HG02623 (cell line): Measurements from ENCODE around the gene LCN12.

Experiments
- ATAC-seq: cut with Tn5 transposase; IDR thresholded peaks from one replicate; pipeline ENCODE4 v1.9.1; 2021; ENCODE audit warnings: moderate library complexity; ENCODE audit not compliant: unreplicated experiment

Gene LCN12, protein sequence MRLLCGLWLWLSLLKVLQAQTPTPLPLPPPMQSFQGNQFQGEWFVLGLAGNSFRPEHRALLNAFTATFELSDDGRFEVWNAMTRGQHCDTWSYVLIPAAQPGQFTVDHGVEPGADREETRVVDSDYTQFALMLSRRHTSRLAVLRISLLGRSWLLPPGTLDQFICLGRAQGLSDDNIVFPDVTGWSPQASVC

DNA sequence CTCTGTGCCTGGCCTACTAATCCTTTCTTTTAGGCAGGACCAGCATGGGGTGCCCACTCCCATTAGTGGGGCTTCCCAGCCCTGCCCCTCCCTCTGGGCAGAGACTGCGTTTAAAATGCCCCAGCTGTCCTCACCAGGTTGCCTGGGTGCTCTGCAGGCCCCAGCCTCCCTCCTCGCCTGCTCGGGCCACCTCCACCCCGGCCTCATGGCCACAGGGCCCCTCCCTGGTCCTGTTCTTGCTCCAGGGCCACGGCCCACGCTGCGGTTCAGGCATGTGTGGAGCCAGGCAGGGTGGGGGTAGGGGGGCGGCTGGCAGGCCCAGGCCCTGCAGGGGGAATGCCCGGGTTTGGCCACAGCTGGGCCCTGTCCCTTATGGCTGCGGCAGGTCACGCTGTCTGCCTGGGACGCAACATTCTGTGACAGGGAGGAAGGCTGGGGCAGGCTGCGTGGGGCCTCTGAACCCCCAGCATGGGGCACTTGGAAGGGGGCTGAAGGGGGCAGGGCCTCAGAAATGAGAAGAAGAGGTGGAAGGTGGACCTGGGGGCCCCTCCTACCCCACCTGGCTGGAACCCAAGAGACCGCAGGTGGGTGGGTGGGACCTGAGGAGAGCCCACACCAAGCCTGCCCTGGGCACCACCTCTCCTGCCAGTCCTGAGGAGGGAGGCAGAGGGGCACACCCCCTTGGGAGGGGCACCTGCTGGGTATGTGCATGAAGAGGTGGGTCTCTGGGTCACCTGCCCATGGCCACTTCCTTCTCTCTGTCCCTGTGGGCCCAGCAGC lies at the start of gene LCN12:
TSS of gene LCN12 (plus strand) at position 733 of the 780 bp plus-strand sequence. CDS start 55 bp downstream, outside the sequence.
- ATAC-seq = no peak

DNA sequence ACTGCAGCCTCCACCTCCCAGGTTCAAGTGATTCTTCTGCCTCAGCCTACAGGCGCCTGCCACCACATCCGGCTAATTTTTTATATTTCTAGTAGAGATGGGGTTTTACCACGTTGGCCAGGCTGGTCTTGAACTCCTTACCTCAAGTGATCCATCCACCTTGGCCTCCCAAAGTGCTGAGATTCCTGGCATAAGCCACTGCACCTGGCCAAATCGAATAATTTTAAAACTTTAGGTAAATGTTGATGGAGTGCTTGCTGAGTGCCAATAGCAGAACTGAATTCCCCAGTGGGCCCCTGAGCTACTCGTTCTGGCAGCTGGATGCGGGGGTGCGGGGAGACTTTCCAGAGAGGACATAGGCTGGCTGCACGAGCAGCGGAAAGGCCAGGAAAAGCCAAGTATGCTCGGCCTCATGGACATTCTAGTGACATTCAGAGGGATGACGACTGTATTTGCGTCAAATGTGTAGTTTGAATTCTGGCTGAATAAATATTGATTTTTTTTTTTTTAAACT lies 49.0 kb upstream of the LCN12 start:
- no peak for ATAC-seq

DNA sequence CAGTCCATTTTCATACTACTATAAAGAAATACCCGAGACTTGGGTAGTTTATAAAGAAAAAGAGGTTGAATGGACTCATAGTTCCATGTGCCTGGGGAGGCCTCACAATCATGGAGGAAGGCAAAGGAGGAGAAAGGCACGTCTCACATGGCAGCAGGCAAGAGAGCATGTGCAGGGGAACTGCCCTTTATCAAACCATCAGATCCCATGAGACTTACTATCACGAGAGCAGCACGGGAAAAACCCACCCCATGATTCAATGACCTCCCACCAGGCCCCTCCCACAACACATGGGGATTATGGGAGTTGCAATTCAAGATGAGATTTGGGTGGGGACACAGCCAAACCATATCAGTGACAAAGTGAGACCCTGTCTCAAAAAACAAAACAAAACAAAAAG lies 45.8 kb upstream of the LCN12 start:
- no peak for ATAC-seq

DNA sequence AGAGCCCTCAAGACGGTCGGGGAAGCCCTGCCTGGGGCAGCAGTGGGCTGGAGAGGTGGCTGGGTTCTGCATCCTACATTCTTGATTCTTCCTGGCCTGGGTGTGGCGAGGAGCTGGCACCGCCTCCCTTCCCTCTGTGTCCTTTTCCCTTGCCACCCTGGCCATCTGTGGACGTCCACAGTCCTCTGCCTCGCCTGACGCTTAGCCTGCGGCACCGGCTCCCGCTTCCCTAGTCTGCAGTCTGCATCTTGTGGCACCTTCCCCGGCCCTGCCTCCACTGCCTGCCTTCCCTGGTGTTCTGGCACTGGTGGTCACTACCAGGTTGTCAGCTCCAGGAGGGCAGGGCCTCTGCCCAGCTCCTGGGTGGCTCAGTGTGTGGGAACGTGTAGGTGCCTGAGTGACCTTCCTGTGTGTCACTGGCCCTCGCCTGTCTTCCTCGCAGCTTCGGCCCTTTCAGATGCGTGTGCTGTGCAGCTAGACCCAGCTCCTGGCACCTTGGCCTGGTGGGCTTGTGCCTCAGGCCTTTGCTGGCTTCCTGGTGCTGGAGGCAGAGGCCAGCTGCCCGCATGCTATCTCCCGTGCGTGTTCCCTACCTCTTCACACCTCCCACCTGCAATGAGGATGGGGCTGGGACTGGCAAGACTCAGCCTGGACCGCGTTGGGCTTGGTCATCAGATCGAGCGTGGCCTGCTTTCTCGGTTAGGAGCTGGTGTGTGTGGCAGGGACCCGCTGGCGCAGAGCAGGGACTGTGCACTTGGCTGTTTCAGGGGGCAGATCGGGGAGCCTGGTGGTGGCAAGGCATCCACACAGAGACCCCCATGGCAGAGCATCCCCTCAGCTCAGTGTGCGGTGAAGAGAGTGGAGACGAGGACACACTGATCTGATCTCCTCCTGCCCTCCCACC lies 44.8 kb upstream of the LCN12 start:
- no peak for ATAC-seq

DNA sequence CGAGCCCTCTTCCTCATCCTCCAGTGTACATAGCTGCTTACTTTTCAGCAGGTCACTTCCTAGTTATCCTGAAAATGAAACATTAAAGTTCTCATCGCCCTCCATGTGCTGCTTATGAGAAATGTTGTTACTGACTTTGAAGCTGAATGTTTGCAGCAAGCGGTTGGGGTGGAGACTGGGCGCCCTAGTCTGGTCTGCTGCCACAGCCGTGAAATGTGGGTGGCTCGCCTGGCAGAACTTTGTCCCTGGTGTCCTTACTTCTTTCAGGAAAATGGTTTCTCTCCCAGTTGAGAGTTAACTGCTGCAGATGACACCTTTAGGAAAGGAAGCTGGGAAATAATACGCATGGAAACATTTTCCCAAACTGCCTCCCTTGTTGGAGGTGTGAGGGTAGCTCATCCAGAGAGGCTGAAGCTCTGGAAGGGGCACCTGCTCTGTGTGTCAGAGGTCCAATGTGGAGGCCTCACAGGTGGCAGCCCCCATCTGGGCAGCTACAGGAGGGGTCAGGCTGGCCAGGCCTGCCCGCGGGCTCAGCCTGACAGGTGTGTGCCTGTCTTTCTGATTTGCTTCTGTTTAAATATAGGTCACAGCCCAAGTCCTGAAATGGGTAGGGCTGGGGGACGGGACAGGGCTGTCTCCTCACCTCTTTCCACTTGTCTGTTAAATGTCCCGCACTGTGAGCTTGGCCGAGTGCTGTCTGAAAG lies 41.7 kb upstream of the LCN12 start:
- ATAC-seq = no peak

DNA sequence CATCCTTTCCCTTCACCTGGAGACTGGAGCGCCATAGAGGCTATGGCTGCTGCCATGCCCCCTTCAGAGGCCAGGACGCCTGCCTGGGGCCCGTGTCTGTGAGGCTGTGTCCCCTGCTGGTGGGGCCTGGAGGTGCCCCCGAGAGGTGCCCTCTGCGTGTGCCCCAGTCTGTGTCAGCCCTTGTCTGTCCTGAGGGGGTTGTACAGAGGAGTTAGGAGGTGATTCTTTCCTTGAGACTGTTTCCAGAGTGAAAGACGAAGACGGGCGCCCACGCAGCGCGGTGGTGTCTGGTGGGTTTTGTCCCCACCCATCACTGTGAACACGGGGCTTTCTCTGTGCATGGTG lies 41.2 kb upstream of the LCN12 start:
- no peak for ATAC-seq

DNA sequence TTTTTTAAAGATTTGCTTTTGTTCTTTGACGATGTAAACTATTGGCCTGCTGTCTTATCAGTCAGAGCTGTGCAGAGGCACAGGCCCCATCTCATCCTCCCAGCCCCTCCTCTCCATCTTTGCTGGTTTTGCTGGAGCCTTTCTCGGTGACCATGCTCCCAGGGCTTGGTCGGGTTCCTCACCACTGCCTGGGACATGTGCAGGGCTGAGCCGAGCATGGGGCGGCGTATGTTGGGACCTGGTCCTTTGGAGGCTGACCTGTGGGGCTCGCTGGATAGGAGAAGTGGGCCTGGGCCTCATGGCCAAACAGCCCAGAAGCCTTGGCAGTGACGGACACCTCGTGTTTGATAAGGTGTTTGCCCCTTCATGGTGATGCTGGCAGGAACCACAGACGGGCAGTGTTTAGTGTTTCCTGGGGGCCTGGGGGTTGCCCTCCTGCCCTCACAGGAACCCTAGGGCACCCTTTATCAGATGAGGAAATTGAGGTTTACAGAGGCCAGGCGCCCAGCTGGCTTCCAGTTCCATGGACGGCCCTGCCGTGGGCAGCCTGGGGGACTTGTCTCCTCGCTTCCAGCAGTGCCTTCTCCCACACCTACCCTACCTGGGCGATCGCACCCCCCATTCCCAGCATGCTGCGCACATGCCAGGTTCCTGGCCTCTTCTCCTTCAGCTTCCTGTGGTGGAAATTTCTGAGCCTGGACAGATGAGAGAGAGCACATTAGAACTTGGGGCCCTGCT lies 38.2 kb upstream of the LCN12 start:
- ATAC-seq = no peak

DNA sequence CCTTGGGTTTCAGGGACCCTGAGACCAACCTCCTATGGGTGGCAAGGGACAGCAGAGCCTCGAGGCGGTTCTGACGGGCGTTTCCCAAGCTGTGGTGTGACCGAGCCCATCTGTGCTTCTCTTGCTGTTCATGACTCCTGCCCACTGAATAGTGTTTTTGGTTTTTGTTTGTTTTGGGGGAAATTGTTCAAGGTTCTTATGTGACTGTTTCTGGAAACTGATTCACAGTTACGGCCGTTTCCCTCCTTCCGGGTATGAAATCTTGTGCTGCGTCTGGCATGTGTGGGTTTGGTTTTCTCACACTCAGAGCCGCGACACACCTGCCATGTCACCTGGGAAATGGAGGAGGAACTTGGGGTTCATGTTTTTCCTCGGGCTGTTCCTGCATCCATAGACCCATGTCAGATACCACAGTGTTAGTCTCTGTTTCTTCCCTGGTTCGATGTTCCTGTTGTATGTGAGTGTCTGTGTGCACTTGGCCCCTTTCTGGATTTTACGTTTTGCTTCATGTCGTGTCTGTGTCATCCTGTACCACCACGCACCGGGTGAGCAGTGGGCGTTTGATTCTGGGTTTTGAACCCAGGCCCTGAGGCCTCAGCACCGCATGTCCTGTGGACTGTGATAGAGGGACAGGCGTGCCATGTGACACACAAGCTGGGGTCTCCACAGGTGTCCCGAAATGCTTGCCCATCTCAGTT lies 36.3 kb upstream of the LCN12 start:
- ATAC-seq = no peak

DNA sequence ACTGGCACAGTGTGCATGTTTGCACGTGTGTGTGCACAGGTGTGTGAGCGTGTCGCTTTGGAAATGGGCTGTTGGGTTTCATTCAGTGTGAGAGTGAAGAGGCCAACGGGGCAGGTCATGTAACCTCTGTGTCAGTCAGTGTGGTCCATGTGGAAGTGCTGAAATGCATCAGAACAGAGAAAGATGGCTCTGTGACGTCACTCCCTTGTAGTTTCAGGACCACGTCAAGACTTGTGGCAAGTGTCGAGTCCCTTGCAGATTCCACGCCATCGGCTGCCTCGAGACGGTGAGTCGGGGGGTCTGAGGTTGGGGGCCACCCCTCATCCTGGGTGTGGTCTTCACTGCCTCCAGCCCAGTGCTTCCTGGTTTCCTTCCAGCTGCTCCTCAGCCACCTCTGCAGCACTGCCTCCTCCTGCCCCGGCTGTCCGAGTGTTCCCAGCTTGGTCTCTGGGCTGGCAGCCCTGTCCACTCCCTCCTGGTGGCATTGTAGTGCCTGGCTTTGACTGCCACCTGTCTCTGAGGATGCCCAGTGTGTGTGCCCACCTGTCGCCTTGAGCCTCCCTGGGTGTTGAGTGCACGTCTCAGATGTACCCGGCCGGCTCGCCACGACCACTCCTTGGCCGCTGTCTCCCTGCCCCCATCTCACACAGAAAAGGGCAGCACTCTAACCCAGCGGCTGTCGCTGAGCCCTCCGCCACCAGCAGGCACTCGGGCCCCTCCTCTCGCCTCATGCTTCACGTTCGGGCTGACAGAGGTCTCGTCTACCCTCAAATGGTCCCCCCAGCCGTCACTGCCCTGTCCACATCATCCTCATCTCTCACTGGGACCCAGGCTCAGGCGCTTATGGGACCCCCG lies 35.5 kb upstream of the LCN12 start:
- ATAC-seq = no peak

DNA sequence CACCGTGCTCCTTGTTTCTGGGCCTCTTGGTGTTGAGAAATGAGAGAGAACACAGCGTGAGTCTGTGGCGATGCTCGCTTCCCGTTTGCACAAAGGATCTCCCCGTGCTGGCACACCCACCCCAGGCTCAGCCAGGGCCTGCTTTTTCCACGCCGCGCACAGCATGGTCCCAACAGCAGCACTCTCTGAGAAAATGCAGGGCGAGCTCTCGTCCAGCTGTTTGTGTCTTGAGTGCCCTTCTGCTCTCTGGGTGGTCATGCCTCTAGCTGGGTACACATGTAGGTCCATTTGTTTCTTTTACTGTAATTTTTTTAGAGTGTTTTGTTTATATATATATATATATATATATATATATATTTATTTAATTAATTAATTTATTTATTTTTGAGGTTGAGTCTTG lies 34.2 kb upstream of the LCN12 start:
- ATAC-seq = no peak

DNA sequence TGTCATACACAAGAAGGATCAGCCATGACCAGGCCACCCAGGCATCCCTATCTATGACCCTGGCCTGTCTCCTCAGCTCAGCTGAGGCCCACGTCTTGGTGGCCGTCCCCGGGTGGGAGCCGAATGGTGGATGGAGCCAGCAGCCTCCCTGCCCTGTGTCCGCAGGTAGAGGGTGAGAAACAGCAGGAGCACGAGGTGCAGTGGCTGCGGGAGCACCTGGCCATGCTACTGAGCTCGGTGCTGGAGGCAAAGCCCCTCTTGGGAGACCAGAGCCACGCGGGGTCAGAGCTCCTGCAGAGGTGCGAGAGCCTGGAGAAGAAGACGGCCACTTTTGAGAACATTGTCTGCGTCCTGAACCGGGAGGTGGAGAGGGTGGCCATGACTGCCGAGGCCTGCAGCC lies 32.0 kb upstream of the LCN12 start:
- ATAC-seq = no peak

DNA sequence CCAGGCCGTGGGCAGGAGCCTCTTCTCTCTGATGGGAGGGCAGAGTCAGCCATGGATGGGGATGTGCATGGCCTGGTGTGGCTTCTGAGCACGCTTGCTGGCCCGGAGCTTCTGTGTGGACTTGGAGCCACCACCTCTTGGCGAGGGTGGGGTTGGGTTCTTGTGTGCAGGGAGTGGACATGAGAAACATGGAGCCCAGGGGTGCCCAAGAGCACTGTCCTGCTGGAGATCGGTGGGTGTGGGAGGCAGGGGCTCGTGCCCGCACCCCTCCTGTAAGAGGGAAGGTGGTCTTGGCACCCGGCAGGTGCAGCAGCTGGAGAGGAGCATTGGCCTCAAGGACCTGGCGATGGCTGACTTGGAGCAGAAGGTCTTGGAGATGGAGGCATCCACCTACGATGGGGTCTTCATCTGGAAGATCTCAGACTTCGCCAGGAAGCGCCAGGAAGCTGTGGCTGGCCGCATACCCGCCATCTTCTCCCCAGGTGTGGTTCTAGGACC lies 31.3 kb upstream of the LCN12 start:
- no peak for ATAC-seq

DNA sequence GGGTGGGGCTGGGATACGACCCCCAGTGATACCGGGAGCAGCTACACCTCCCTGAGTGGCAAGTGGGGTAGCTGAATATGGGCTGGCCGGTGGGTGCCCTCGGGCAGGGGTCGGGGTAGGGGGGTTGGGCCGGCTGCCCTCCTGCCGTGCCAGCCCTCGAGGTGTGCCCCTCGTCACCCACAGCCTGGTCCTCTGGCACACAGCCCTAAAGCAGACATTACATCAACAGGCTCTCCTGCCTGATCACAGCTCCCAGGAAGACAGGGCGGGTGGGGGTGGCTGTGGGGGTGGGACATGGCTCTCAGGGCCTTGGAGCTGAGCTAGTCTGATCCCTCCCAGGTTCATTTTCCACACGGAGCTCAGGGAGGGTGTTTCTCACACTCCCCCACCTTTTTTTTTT lies 30.8 kb upstream of the LCN12 start:
- no peak for ATAC-seq

DNA sequence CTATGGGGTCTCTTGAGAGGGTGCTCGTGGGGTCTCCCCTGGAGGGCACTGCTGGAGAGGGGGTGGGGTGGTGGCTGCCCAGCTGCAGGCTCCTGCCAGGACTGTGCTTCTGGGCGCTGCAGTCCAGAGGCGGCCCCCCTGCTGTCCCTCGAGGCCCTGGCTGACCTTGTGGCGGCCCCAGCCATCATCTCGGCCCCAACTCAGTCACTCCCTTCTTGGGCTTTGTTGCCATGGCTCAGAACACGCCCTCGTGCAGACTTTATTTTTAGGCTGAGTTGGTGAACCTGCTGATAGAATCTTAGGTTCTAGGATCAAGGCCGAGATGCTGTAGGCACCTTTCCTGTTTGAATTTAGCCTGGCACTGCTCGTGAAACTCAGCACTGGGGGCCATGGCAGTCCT lies 30.4 kb upstream of the LCN12 start:
- no peak for ATAC-seq

DNA sequence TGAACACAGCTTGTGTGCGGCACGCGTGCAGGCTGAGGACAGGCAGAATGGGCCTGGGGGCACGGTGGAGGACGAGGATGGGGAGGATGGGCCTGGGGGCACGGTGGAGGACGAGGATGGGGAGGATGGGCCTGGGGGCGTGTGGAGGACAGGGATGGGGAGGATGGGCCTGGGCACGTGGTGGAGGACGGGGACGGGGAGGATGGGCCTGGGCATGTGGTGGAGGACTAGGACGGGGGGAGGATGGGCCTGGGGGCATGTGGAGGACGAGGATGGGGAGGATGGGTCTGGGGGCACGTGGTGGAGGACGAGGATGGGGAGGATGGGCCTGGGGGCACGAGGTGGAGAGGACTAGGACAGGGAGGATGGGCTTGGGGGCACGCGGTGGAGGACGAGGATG lies 29.5 kb upstream of the LCN12 start:
- no peak for ATAC-seq

DNA sequence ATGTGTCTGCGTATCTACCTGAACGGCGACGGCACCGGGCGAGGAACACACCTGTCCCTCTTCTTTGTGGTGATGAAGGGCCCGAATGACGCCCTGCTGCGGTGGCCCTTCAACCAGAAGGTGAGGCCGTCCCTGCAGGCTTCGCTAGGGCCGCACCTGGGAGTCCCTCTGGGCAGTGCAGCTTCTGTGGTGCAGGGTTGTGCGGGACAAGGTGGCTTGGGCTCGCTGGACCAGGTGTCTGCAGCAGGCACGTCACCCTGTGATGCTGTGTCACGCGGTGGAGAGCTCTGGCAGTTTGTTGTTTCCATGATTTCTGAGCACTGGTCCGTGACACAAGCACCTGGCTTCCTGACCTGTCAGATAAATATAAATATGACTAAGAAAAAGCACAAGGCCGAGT lies 28.2 kb upstream of the LCN12 start:
- no peak for ATAC-seq

DNA sequence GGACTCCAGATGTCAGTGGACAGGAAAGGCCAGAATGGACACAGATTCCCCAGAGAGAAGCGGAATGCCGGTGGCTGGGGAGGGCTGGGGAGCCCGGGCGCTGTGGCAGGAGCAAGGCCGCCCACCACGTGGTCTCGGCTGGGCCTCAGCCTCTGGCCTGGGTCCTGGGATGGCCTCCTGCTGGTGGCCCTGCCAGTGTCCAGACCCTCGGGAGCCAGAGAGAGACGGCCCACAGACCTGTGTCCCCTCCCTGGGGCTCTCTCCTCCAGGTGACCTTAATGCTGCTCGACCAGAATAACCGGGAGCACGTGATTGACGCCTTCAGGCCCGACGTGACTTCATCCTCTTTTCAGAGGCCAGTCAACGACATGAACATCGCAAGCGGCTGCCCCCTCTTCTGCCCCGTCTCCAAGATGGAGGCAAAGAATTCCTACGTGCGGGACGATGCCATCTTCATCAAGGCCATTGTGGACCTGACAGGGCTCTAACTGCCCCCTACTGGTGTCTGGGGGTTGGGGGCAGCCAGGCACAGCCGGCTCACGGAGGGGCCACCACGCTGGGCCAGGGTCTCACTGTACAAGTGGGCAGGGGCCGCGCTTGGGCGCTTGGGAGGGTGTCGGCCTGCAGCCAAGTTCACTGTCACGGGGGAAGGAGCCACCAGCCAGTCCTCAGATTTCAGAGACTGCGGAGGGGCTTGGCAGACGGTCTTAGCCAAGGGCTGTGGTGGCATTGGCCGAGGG lies 26.5 kb upstream of the LCN12 start:
- ATAC-seq = no peak

DNA sequence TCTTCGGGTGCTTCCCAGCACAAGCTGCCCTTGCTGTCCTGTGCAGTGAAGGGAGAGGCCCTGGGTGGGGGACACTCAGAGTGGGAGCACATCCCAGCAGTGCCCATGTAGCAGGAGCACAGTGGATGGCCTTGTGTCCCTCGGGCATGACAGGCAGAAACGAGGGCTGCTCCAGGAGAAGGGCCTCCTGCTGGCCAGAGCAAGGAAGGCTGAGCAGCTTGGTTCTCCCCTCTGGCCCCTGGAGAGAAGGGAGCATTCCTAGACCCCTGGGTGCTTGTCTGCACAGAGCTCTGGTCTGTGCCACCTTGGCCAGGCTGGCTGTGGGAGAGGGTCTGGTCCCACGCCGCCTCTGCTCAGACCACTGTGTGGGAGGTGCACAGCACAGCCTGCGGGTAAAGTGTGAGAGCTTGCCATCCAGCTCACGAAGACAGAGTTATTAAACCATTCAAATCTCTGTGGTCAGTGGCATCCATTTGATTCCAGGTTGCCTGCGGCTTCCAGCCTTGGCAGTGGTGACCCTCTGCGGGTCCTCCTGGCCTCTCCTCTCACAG lies 25.8 kb upstream of the LCN12 start:
- no peak for ATAC-seq
